ENCODE measurements around the gene BMPER.

BMPER gene

GRCh38 chr7:34155220-34155908 lies 250.0 kb downstream of the BMPER start:
- TF ChIP-seq GATA2 (IDR thresholded peaks at IDR 0.05; ENCODE audit: low read depth, low read length) (no peak), GATA3 (IDR thresholded peaks at IDR 0.05; ENCODE audit: low read depth, low read length) (no peak)

- TF ChIP-seq GATA3 (IDR thresholded peaks at IDR 0.05; ENCODE audit: low read depth, low read length) (no peak), GATA2 (IDR thresholded peaks at IDR 0.05; ENCODE audit: low read depth, low read length) (no peak)
These were observed 251.0 kb downstream of the BMPER start for GRCh38 chr7:34156336-34156735.

GRCh38 chr7:34157137-34157536 lies 251.8 kb downstream of the BMPER start:
- TF ChIP-seq GATA2 (IDR thresholded peaks at IDR 0.05; ENCODE audit: low read depth, low read length) (no peak), GATA3 (IDR thresholded peaks at IDR 0.05; ENCODE audit: low read depth, low read length) (no peak)

GRCh38 chr7:34158368-34159153 lies 253.2 kb downstream of the BMPER start:
- TF ChIP-seq GATA2 (IDR thresholded peaks at IDR 0.05; ENCODE audit: low read depth, low read length) (no peak), GATA3 (IDR thresholded peaks at IDR 0.05; ENCODE audit: low read depth, low read length) (no peak)

GRCh38 chr7:34160261-34160752 lies 255.0 kb downstream of the BMPER start:
- TF ChIP-seq GATA3 (IDR thresholded peaks at IDR 0.05; ENCODE audit: low read depth, low read length) (no peak), GATA2 (IDR thresholded peaks at IDR 0.05; ENCODE audit: low read depth, low read length) (no peak)

- TF ChIP-seq GATA2 (IDR thresholded peaks at IDR 0.05; ENCODE audit: low read depth, low read length) (no peak), GATA3 (IDR thresholded peaks at IDR 0.05; ENCODE audit: low read depth, low read length) (no peak)
These were observed 256.8 kb downstream of the BMPER start for GRCh38 chr7:34162027-34162565.

GRCh38 chr7:34162677-34163076 lies 257.3 kb downstream of the BMPER start:
- TF ChIP-seq GATA3 (IDR thresholded peaks at IDR 0.05; ENCODE audit: low read depth, low read length) (no peak), GATA2 (IDR thresholded peaks at IDR 0.05; ENCODE audit: low read depth, low read length) (no peak)

- TF ChIP-seq GATA3 (IDR thresholded peaks at IDR 0.05; ENCODE audit: low read depth, low read length): no peak
- TF ChIP-seq GATA2 (IDR thresholded peaks at IDR 0.05; ENCODE audit: low read depth, low read length): no peak
These were observed 258.6 kb downstream of the BMPER start for GRCh38 chr7:34163956-34164355.

GRCh38 chr7:34165466-34165865 lies 260.1 kb downstream of the BMPER start:
- TF ChIP-seq GATA3 (IDR thresholded peaks at IDR 0.05; ENCODE audit: low read depth, low read length) (no peak), GATA2 (IDR thresholded peaks at IDR 0.05; ENCODE audit: low read depth, low read length) (no peak)

GRCh38 chr7:34165927-34166550 lies 260.7 kb downstream of the BMPER start:
- TF ChIP-seq GATA3 (IDR thresholded peaks at IDR 0.05; ENCODE audit: low read depth, low read length) (no peak), GATA2 (IDR thresholded peaks at IDR 0.05; ENCODE audit: low read depth, low read length) (no peak)

GRCh38 chr7:34168013-34168412 lies 262.7 kb downstream of the BMPER start:
- TF ChIP-seq GATA3 (IDR thresholded peaks at IDR 0.05; ENCODE audit: low read depth, low read length) (no peak), GATA2 (IDR thresholded peaks at IDR 0.05; ENCODE audit: low read depth, low read length) (no peak)

- TF ChIP-seq GATA3 (IDR thresholded peaks at IDR 0.05; ENCODE audit: low read depth, low read length) (no peak), GATA2 (IDR thresholded peaks at IDR 0.05; ENCODE audit: low read depth, low read length) (no peak)
These were observed 270.5 kb downstream of the BMPER start for GRCh38 chr7:34175837-34176236.

GRCh38 chr7:34177476-34177875 lies 272.1 kb downstream of the BMPER start:
- no peak for TF ChIP-seq GATA3 (IDR thresholded peaks at IDR 0.05; ENCODE audit: low read depth, low read length)
- TF ChIP-seq GATA2 (IDR thresholded peaks at IDR 0.05; ENCODE audit: low read depth, low read length): no peak

GRCh38 chr7:34181271-34181958 lies 276.1 kb downstream of the BMPER start:
- no peak for TF ChIP-seq GATA2 (IDR thresholded peaks at IDR 0.05; ENCODE audit: low read depth, low read length)
- TF ChIP-seq GATA3 (IDR thresholded peaks at IDR 0.05; ENCODE audit: low read depth, low read length): no peak

All from SH-SY5Y (cell line).